Measurements from ENCODE around the gene PAPPA. TPM values are rescaled to one million over a fixed set of nuclear protein-coding genes. Genes with fewer than 3 reads are reported as not detected.

PAPPA gene
- total RNA-seq, 4 donors from 2014 or later: 1.0 to 5.0 (median 2.8) TPM

GRCh38 chr9:116423149-116423548, 269.6 kb downstream of the PAPPA start:
- Histone ChIP-seq H3K4me3 (replicated peaks in 1 of 3) (no peak overlapping the region), H3K27me3 (no peaks in the 10 kb centered on the region)
- intact Hi-C loops (cut with DNase I): no loop called here

GRCh38 chr9:116425244-116425643, 271.7 kb downstream of the PAPPA start:
- H3K4me1 ChIP-seq: no peaks in the 10 kb centered on the region
- no peak for DNase-seq
- H3K9me3 ChIP-seq: no peaks in the 10 kb centered on the region
- intact Hi-C loops (cut with DNase I): no loop called here
- H3K27me3 ChIP-seq: no peaks in the 10 kb centered on the region
- H3K36me3 ChIP-seq: no peaks in the 10 kb centered on the region
- WGBS, 2 donors: 75 to 97% methylated on average over 2 of the region's 2 CpGs
- TF ChIP-seq POLR2A (IDR thresholded peaks at IDR 0.05): no peak
- no peak for TF ChIP-seq CTCF (IDR thresholded peaks at IDR 0.05)
- no peak overlapping the region for H3K4me3 ChIP-seq (replicated peaks in 1 of 3)
- H3K27ac ChIP-seq: no peak overlapping the region

More at GRCh38 chr9:116423149-116423548, 269.6 kb downstream of the PAPPA start:
- TF ChIP-seq CTCF (IDR thresholded peaks at IDR 0.05) (no peak), POLR2A (IDR thresholded peaks at IDR 0.05) (no peak)
- Histone ChIP-seq H3K4me1 (no peaks in the 10 kb centered on the region), H3K27ac (no peak overlapping the region), H3K36me3 (no peaks in the 10 kb centered on the region), H3K9me3 (no peaks in the 10 kb centered on the region)
- 82 to 88% methylated on average over 1 of the region's 1 CpG for WGBS, 2 donors
- no peak for DNase-seq

- Histone ChIP-seq H3K36me3 (no peaks in the 10 kb centered on the region), H3K27me3 (no peaks in the 10 kb centered on the region), H3K4me3 (replicated peaks in 1 of 3) (no peak overlapping the region), H3K9me3 (no peaks in the 10 kb centered on the region), H3K27ac (no peak overlapping the region), H3K4me1 (no peaks in the 10 kb centered on the region)
- WGBS, 2 donors: 79 to 81% methylated on average over 3 of the region's 3 CpGs
- no peak for TF ChIP-seq POLR2A (IDR thresholded peaks at IDR 0.05)
- TF ChIP-seq CTCF (IDR thresholded peaks at IDR 0.05): no peak
- DNase-seq: no peak
- intact Hi-C loops (cut with DNase I): no loop called here
Measured at GRCh38 chr9:116430849-116431248, 277.3 kb downstream of the PAPPA start.

GRCh38 chr9:116432051-116432450, 278.5 kb downstream of the PAPPA start:
- Histone ChIP-seq H3K27me3 (no peaks in the 10 kb centered on the region), H3K4me3 (replicated peaks in 1 of 3) (no peak overlapping the region)

GRCh38 chr9:116434314-116434713, 280.7 kb downstream of the PAPPA start:
- H3K36me3 ChIP-seq: no peaks in the 10 kb centered on the region
- no peak overlapping the region for H3K27ac ChIP-seq
- DNase-seq: no peak
- intact Hi-C loops (cut with DNase I): no loop called here
- H3K27me3 ChIP-seq: no peaks in the 10 kb centered on the region
- H3K9me3 ChIP-seq: no peaks in the 10 kb centered on the region
- 86 to 90% methylated on average over 4 of the region's 4 CpGs for WGBS, 2 donors
- TF ChIP-seq POLR2A (IDR thresholded peaks at IDR 0.05) (no peak), CTCF (IDR thresholded peaks at IDR 0.05) (no peak)
- H3K4me1 ChIP-seq: no peaks in the 10 kb centered on the region
- H3K4me3 ChIP-seq (replicated peaks in 1 of 3): no peak overlapping the region

More at GRCh38 chr9:116432051-116432450, 278.5 kb downstream of the PAPPA start:
- WGBS, 2 donors: 93 to 97% methylated on average over 1 of the region's 1 CpG
- Histone ChIP-seq H3K27ac (no peak overlapping the region), H3K4me1 (no peaks in the 10 kb centered on the region), H3K36me3 (no peaks in the 10 kb centered on the region), H3K9me3 (no peaks in the 10 kb centered on the region)
- intact Hi-C loops (cut with DNase I): no loop called here
- no peak for TF ChIP-seq POLR2A (IDR thresholded peaks at IDR 0.05)
- TF ChIP-seq CTCF (IDR thresholded peaks at IDR 0.05): no peak
- no peak for DNase-seq
